GM13977 (cell line): Measurements from ENCODE around the gene RCE1.

Source experiments
- DNase-seq: peaks from one replicate; pipeline ENCODE4 v3.0.0; 2012; ENCODE audit warnings: low spot score
- CTCF ChIP-seq: IDR thresholded peaks from 2 replicates; pipeline ENCODE4 v1.5.1; 2012; ENCODE audit warnings: mild to moderate bottlenecking, control low read depth; ENCODE audit not compliant: insufficient read depth; ENCODE audit errors: extremely low read depth, missing control alignments
- in situ Hi-C: fragments of 300-500 bp; cut with MboI; formaldehyde crosslinking; loops from one replicate; pipeline ENCODE4 v1.12.0; 2022; ENCODE audit warnings: low sequenced_read_pairs, low pct_unique_long_range_greater_than_20kb, mixed read lengths, inconsistent platforms; ENCODE audit not compliant: unreplicated experiment

Gene RCE1

GRCh38 chr11:66861038-66861773, 18.0 kb downstream of the RCE1 start:
- no peak for TF ChIP-seq CTCF
- in situ Hi-C loops, result no loop called here
- no peak for DNase-seq

GRCh38 chr11:66861774-66862558, 18.7 kb downstream of the RCE1 start:
- in situ Hi-C loops, result no loop called here
- TF ChIP-seq CTCF, result no peak

GRCh38 chr11:66862559-66863037, 19.4 kb downstream of the RCE1 start:
- no peak for TF ChIP-seq CTCF
- no peak for DNase-seq
- in situ Hi-C loops, result no loop called here

More at GRCh38 chr11:66861774-66862558, 18.7 kb downstream of the RCE1 start:
- DNase-seq, result no peak

- no peak for DNase-seq
- no peak for TF ChIP-seq CTCF
- in situ Hi-C loops, result no loop called here
These were observed 20.3 kb downstream of the RCE1 start for GRCh38 chr11:66863428-66864125.

GRCh38 chr11:66864172-66864901, 21.1 kb downstream of the RCE1 start:
- in situ Hi-C loops, result no loop called here
- TF ChIP-seq CTCF, result no peak
- no peak for DNase-seq
